Hepatocyte (in vitro differentiated cells): Measurements from ENCODE around the gene RSU1.

Experiments used
- EZH2 ChIP-seq: fragments of 200-600 bp; sonication (generic); IDR thresholded peaks from 2 replicates; pipeline ENCODE4 v1.6.1; 2016; ENCODE audit warnings: antibody characterized with exemption, mild to moderate bottlenecking, borderline replicate concordance
- EZH2phosphoT487 ChIP-seq: fragments of 200-600 bp; sonication (generic); IDR thresholded peaks from one replicate; pipeline ENCODE4 v1.6.1; 2018; ENCODE audit warnings: antibody characterized with exemption, mild to moderate bottlenecking, low read depth, moderate library complexity; ENCODE audit not compliant: unreplicated experiment, severe bottlenecking
- TF ChIP-seq, protein P1 (sequence below): fragments of 200-600 bp; sonication (generic); IDR thresholded peaks from 2 replicates; pipeline ENCODE4 v1.5.1; 2016; ENCODE audit warnings: antibody characterized with exemption, mild to moderate bottlenecking; ENCODE audit not compliant: poor library complexity

DNA sequence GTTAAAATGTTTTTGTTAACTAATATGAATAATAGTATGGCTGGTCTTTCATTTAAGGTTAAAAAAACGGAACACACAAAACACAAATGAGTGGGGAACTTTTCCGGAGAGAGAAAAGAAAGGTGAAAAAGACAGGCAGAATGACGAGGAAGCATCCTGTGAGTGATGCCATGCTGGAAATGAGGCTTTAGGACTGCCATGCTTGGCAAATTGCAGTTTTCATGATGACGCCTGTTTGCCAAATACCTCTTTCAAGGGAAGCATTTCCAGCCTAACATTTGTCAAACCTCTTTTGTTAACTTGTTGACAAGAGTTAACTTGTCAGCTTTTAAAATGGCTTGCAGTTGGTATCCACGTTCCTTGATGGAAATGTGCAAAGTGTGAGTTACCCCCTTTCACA lies 127.5 kb downstream of the RSU1 start:
- TF ChIP-seq, protein P1, sequence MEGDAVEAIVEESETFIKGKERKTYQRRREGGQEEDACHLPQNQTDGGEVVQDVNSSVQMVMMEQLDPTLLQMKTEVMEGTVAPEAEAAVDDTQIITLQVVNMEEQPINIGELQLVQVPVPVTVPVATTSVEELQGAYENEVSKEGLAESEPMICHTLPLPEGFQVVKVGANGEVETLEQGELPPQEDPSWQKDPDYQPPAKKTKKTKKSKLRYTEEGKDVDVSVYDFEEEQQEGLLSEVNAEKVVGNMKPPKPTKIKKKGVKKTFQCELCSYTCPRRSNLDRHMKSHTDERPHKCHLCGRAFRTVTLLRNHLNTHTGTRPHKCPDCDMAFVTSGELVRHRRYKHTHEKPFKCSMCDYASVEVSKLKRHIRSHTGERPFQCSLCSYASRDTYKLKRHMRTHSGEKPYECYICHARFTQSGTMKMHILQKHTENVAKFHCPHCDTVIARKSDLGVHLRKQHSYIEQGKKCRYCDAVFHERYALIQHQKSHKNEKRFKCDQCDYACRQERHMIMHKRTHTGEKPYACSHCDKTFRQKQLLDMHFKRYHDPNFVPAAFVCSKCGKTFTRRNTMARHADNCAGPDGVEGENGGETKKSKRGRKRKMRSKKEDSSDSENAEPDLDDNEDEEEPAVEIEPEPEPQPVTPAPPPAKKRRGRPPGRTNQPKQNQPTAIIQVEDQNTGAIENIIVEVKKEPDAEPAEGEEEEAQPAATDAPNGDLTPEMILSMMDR, result no peak
- TF ChIP-seq EZH2 (no peak), EZH2phosphoT487 (no peak)
